GM18508 (cell line): ENCODE data around the gene DOCK4.

Experiments used
- ATAC-seq: cut with Tn5 transposase; IDR thresholded peaks from one replicate; pipeline ENCODE4 v1.9.1; 2021; ENCODE audit warnings: moderate number of reproducible peaks; ENCODE audit not compliant: insufficient read depth, unreplicated experiment

The DOCK4 gene

GRCh38 chr7:111845853-111846252 is 360.3 kb downstream of the DOCK4 start:
- no peak for ATAC-seq

- no peak for ATAC-seq
Observed at GRCh38 chr7:111844904-111845671, 361.1 kb downstream of the DOCK4 start.

- no peak for ATAC-seq
Observed at GRCh38 chr7:111842491-111842890, 363.7 kb downstream of the DOCK4 start.

GRCh38 chr7:111841596-111842205 is 364.5 kb downstream of the DOCK4 start:
- ATAC-seq: no peak

- no peak for ATAC-seq
Observed at GRCh38 chr7:111840528-111840927, 365.7 kb downstream of the DOCK4 start.

GRCh38 chr7:111839261-111839660 is 366.9 kb downstream of the DOCK4 start:
- ATAC-seq: no peak

GRCh38 chr7:111836592-111836991 is 369.6 kb downstream of the DOCK4 start:
- ATAC-seq: no peak

GRCh38 chr7:111835066-111835465 is 371.1 kb downstream of the DOCK4 start:
- ATAC-seq: no peak

GRCh38 chr7:111834367-111834766 is 371.8 kb downstream of the DOCK4 start:
- ATAC-seq: no peak

GRCh38 chr7:111833466-111833865 is 372.7 kb downstream of the DOCK4 start:
- ATAC-seq: no peak

- ATAC-seq: no peak
Observed at GRCh38 chr7:111832174-111832573, 374.0 kb downstream of the DOCK4 start.

- no peak for ATAC-seq
Observed at GRCh38 chr7:111829221-111829620, 377.0 kb downstream of the DOCK4 start.

GRCh38 chr7:111827863-111828504 is 378.2 kb downstream of the DOCK4 start:
- ATAC-seq: no peak

GRCh38 chr7:111825046-111825445 is 381.2 kb downstream of the DOCK4 start:
- no peak for ATAC-seq

GRCh38 chr7:111823826-111824225 is 382.4 kb downstream of the DOCK4 start:
- no peak for ATAC-seq

GRCh38 chr7:111821046-111821445 is 385.2 kb downstream of the DOCK4 start:
- ATAC-seq: no peak

- no peak for ATAC-seq
Observed at GRCh38 chr7:111820621-111821020, 385.6 kb downstream of the DOCK4 start.

- no peak for ATAC-seq
Observed at GRCh38 chr7:111820121-111820520, 386.1 kb downstream of the DOCK4 start.

GRCh38 chr7:111815354-111815753 is 390.8 kb downstream of the DOCK4 start:
- no peak for ATAC-seq

- ATAC-seq: no peak
Observed at GRCh38 chr7:111813306-111813705, 392.9 kb downstream of the DOCK4 start.

- ATAC-seq: no peak
Observed at GRCh38 chr7:111806232-111806631, 400.0 kb downstream of the DOCK4 start.
